Upper lobe of left lung (tissue), 4 donors: ENCODE data around the gene VGLL1.

ENCODE experiments used
- CTCF ChIP-seq, 6 experiments: fragments of 450-650 bp in 4 of 6; fragments of 200-600 bp in 2 of 6; sonication (generic) in 2 of 6; IDR thresholded peaks; one replicate each; pipeline ENCODE4 v1.5.1; 2016 to 2019; ENCODE audit warnings: antibody characterized with exemption in 6 of 6
- POLR2A ChIP-seq, 4 donors: fragments of 450-650 bp; IDR thresholded peaks; one replicate each; pipeline ENCODE4 v1.5.1; 2016 to 2017; ENCODE audit warnings: antibody characterized with exemption in 4 of 4, mild to moderate bottlenecking in 2 of 4

GRCh38 chrX:136540226-136540625 is 8.2 kb downstream of the VGLL1 start:
- TF ChIP-seq CTCF (IDR thresholded peaks at IDR 0.05): no peak
- no peak for TF ChIP-seq POLR2A (IDR thresholded peaks at IDR 0.05)
